ENCODE measurements around the gene GMPR2.

GRCh38 chr14:24252289-24253124 lies 19.8 kb downstream of the GMPR2 start:
- TF ChIP-seq CTCF (IDR thresholded peaks at IDR 0.05) (no peak), POLR2A (IDR thresholded peaks at IDR 0.05) (no peak)

Measured in upper lobe of left lung (tissue), 4 donors.